Progenitor cell of endocrine pancreas (in vitro differentiated cells): Measurements from ENCODE around the gene C22orf31. TPM values are rescaled to one million over a fixed set of nuclear protein-coding genes. Genes with fewer than 3 reads are reported as not detected.

ENCODE experiments used
- DNase-seq: peaks from one replicate; pipeline ENCODE4 v3.0.0; 2021; ENCODE audit warnings: low spot score; ENCODE audit not compliant: unreplicated experiment
- H3K27ac Mint-ChIP-seq: 2 replicates; pipeline ENCODE4 v1.8.0; 2021; ENCODE audit warnings: mild to moderate bottlenecking, moderate library complexity, mixed read lengths
- H3K27me3 Mint-ChIP-seq: 2 replicates; pipeline ENCODE4 v1.8.0; 2021; ENCODE audit warnings: mixed read lengths
- H3K36me3 Mint-ChIP-seq: 2 replicates; pipeline ENCODE4 v1.8.0; 2022; ENCODE audit warnings: mixed read lengths; ENCODE audit not compliant: insufficient read depth
- H3K4me1 Mint-ChIP-seq: 2 replicates; pipeline ENCODE4 v1.8.0; 2021; ENCODE audit warnings: low read depth, mixed read lengths
- H3K4me3 Mint-ChIP-seq: 2 replicates; pipeline ENCODE4 v1.8.0; 2021; ENCODE audit warnings: low read depth, mild to moderate bottlenecking, moderate library complexity, mixed read lengths
- H3K9me3 Mint-ChIP-seq: 2 replicates; pipeline ENCODE4 v1.8.0; 2021; ENCODE audit warnings: low read depth, mixed read lengths
- total RNA-seq: library from RNA; stranded (reverse); gene quantifications from 2 replicates; pipeline ENCODE4 v1.2.1, GENCODE V29; 2021
- TF ChIP-seq, protein P1 (sequence below): fragments of 200-600 bp; sonication (generic); IDR thresholded peaks from one replicate; pipeline ENCODE4 v1.5.0; 2021; ENCODE audit warnings: antibody characterized with exemption, mild to moderate bottlenecking; ENCODE audit not compliant: unreplicated experiment

The C22orf31 gene
- total RNA-seq, 1 donor from 2014 or later, result not detected

- Mint-ChIP-seq H3K9me3 (no peaks in the 10 kb centered on the region), H3K4me1 (no peaks in the 10 kb centered on the region), H3K36me3 (no peaks in the 10 kb centered on the region), H3K27ac (no peak overlapping the region), H3K27me3 (no peaks in the 10 kb centered on the region), H3K4me3 (no peak overlapping the region)
- no peak for DNase-seq
- TF ChIP-seq, protein P1, sequence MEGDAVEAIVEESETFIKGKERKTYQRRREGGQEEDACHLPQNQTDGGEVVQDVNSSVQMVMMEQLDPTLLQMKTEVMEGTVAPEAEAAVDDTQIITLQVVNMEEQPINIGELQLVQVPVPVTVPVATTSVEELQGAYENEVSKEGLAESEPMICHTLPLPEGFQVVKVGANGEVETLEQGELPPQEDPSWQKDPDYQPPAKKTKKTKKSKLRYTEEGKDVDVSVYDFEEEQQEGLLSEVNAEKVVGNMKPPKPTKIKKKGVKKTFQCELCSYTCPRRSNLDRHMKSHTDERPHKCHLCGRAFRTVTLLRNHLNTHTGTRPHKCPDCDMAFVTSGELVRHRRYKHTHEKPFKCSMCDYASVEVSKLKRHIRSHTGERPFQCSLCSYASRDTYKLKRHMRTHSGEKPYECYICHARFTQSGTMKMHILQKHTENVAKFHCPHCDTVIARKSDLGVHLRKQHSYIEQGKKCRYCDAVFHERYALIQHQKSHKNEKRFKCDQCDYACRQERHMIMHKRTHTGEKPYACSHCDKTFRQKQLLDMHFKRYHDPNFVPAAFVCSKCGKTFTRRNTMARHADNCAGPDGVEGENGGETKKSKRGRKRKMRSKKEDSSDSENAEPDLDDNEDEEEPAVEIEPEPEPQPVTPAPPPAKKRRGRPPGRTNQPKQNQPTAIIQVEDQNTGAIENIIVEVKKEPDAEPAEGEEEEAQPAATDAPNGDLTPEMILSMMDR, result no peak
These were observed 20.0 kb upstream of the C22orf31 start for GRCh38 chr22:29081517-29082236.

GRCh38 chr22:29080106-29080975 is 18.7 kb upstream of the C22orf31 start:
- Mint-ChIP-seq H3K4me1 (no peaks in the 10 kb centered on the region), H3K9me3 (no peaks in the 10 kb centered on the region), H3K27me3 (peaks cover 8% of the 10 kb centered on the region), H3K27ac (no peak overlapping the region), H3K36me3 (peaks cover 2% of the 10 kb centered on the region), H3K4me3 (no peak overlapping the region)
- DNase-seq, result no peak
- TF ChIP-seq, protein P1, result no peak

GRCh38 chr22:29079218-29079901 is 17.7 kb upstream of the C22orf31 start:
- no peaks in the 10 kb centered on the region for H3K9me3 Mint-ChIP-seq
- no peak overlapping the region for H3K27ac Mint-ChIP-seq
- H3K27me3 Mint-ChIP-seq, result peaks cover 18% of the 10 kb centered on the region

GRCh38 chr22:29078869-29079207 is 17.2 kb upstream of the C22orf31 start:
- Mint-ChIP-seq H3K4me3 (no peak overlapping the region), H3K27ac (no peak overlapping the region), H3K36me3 (peaks cover 2% of the 10 kb centered on the region)

More at GRCh38 chr22:29079218-29079901, 17.7 kb upstream of the C22orf31 start:
- peaks cover 2% of the 10 kb centered on the region for H3K36me3 Mint-ChIP-seq
- TF ChIP-seq, protein P1, result no peak
- H3K4me3 Mint-ChIP-seq, result no peak overlapping the region
- H3K4me1 Mint-ChIP-seq, result no peaks in the 10 kb centered on the region
- no peak for DNase-seq

More at GRCh38 chr22:29078869-29079207, 17.2 kb upstream of the C22orf31 start:
- Mint-ChIP-seq H3K27me3 (peaks cover 23% of the 10 kb centered on the region), H3K4me1 (no peaks in the 10 kb centered on the region), H3K9me3 (no peaks in the 10 kb centered on the region)
- TF ChIP-seq, protein P1, result no peak
- DNase-seq, result no peak
